ENCODE results near the gene LMNTD2.

Gene LMNTD2

DNA sequence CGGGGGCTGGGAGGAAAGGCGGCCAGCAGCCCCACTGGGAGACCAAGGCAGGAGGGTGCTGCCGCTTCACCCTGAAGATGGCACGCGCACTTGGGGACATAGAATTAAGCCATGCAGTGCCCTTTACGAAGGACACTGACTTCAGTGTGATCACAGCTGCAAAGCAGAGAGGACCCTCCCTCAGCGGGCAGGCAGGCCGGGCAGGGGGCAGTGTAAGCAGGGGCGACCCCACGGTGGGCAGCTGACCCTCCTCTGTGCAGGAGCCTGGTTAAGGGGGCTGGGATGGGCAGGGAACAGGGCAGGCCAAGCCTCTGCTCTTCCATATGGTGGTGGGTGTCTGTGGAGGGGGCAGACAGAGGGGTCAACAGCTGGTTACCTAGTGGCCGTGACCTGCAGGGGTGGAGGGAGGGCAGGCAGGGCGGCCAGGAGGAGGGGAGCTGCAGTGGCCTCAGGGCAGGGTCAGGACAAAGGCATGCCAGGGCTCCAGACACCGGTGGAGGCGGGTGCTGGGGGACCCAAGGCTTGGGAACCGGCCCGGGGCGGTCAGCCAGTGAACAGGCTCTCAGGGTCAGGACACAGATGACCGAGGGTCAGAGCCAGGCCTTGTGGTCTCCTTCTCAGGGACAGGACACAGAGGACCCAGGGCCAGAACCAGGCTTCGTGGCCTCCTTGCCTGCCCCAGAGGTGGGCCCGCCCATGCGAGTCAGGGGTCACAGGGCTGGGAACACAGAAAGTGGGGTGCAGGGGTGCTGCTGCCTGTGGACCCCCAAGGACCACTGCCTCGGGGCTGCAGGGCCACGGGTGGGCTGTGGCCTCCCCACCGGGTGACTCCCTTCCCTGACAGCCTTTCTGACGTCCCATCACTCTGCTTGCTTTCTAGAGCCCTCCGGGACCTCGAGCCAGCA lies 7.2 kb downstream of the LMNTD2 start:
- no peak for DNase-seq

DNA sequence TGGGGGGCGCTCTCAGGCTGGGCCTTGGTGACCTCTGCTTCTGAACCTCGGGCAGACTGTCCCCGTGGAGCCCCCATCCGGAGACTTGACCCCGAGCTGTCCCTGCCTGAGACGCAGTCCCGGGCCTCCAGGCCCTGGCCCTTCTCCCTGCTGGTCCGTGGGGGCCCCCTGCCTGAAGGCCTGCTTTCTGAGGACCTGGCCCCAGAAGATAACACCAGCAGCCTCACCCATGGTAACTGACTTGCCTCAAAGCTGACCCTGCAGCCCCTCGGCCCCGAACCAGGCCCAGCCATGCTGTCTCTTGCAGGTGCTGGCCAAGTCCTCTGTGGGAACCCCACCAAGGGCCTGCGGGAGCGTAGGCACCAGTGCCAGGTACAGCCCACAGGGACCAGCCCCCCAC lies 8.9 kb downstream of the LMNTD2 start:
- no peak for DNase-seq

DNA sequence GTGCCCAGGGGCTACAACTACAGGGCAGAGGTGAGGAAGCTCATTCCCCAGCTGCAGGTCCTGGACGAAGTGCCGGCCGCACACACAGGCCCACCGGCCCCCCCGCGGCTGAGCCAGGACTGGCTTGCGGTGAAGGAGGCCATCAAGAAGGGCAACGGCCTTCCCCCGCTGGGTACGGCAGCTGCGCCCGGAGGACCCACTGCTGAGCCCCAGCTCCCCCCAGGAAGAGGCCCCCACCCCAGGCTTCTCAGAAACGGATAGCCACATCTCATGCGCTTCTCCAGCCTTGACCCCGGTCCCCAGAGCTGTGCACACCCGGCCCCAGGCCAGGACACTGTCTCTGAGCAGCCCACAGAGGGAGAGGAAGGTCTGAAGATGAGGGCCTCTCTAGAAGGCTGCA lies 9.4 kb downstream of the LMNTD2 start:
- no peak for DNase-seq

DNA sequence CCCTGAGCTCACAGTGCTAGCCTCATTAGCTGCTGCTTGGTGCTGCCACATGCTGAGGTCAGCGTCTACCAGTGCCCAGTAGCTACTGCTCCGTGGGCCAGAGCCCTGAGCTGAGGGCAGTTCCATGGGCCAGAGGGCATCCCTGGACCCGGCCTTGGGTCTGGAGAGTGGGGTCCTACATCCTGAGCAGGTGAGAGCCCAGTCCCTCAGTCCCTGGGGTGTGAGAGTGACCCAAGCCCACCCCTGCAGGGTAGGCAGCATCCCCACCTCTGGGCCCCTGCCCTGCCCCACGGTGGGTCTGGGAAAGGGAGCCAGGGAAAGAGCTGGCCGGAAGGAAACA lies 9.8 kb downstream of the LMNTD2 start:
- DNase-seq = no peak

DNA sequence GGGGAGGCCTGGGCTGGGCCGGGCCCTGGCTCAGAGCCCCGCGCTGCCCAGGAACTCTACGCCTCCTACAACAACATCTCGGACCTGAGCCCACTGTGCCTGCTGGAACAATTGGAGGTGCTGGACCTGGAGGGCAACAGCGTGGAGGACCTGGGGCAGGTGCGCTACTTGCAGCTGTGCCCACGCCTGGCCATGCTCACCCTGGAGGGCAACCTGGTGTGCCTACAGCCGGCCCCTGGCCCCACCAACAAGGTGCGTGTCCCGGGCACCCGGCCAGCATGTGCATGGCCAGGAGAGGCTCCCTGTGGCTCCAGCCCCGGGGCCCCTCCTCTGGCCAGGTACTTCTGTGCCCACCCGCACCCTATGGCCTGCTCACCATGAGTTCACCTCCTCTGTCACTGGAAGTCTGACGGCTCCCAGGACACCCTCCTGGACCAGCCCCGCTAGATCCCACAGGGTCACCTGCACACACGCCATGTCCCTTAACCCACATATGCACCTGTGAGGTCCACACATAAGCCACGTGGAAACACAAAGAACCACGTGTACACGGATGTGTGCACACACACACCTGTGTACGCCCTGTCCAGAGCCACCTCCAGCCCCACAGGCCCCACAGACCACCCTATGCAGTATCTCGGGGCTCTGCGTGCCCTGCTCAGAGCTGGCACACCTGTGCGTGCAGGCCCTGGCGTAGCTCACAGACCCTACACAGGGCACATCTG lies 10.4 kb downstream of the LMNTD2 start:
- DNase-seq = no peak

DNA sequence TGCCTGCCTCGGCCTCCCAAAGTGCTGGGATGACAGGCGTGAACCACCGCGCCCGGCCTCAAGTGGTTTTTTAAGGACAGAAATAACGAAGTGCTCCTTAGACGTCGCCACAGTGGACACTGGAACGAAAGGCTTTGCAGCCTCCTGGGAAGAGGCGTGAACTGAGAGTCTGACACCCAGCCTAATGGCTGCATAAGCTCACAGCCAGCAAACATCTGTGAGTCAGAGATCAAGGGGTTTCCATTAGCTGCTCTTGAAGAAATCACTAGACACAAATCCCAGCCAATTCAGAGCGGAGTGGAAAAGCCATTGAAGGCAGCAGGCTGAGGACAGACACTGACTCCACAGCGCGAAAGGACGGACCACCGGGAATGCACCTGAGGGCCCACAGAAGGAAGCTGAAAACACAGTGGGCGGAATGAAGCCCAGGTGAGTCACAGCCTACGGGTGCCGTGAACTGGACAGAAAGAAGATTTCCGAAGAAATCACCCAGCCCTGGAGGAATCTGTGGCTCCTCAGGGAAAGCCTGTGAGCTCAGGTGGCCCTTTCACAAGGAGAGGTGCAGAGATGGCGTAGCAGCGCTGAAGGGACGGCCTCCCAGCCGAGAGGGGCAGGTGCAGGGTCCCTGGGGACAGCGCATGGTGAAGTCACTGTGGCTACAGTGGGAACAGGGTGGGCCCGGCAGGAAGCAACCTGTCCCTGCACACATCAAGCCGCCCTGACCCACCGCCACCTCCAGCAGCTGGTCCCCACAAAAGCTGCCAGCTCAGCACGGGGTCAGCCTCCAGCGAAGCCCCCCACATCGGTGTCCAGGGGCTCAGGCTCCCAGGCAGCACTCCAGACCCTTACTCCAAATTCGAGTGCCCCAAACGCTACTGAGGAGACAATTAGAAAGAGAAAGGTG lies 11.6 kb downstream of the LMNTD2 start:
- no peak for DNase-seq

DNA sequence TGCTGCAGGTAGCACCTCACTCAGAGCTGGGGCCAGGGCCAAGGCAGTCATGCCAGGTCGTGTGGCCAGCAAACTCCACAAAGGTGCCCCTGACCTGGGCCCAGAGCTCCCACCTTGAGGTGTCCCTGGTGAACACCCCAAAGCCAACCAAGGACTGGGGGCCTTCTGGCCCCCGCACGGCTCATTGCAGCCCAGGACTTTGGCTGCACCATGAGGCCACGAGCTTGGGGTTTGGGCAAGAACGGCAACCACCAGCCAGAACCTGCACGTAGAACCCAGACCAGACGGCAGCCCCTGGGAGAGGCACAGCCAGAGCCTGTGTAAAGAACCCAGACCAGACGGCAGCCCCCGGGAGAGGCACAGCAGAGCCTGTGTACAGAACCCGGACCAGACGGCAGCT lies 15.4 kb downstream of the LMNTD2 start:
- DNase-seq = no peak

DNA sequence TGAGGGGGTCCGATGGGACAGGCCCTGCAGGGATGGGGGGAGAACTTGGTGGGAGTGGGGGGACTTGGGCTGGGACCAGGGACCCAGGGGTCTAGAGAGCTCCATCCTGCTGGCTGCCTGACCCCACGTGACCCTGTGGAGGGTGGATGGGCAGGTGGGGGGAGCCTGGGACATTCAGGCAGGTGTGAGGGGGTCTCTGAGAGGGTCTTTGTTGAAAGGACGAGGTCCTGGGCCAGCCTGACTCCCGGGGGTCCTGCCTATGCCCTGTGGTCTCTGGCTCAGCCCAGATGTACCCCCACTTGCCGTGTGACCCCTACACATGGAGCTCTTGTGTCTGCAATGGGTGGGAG lies 15.7 kb downstream of the LMNTD2 start:
- DNase-seq = no peak

DNA sequence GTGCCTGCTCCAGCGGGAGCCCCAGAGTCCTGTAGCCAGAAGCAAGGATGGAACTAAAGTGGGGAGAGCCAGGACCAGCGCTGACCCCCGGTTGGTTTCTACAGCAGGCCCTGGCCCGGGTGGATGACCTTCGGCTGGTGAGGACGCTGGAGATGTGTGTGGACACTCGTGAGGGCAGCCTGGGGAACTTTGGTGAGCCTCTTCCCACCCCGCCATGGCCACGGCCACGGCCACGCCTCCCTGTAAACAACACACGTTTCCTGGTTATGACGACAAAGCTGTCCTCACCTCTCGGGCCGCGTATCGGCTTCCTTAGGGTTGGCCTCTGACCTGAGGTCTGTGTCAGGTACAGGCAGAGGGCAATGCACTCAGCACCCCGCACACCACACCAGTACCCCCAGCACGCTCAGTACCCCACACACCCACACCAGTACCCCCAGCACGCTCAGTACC lies 19.1 kb downstream of the LMNTD2 start:
- DNase-seq = no peak

DNA sequence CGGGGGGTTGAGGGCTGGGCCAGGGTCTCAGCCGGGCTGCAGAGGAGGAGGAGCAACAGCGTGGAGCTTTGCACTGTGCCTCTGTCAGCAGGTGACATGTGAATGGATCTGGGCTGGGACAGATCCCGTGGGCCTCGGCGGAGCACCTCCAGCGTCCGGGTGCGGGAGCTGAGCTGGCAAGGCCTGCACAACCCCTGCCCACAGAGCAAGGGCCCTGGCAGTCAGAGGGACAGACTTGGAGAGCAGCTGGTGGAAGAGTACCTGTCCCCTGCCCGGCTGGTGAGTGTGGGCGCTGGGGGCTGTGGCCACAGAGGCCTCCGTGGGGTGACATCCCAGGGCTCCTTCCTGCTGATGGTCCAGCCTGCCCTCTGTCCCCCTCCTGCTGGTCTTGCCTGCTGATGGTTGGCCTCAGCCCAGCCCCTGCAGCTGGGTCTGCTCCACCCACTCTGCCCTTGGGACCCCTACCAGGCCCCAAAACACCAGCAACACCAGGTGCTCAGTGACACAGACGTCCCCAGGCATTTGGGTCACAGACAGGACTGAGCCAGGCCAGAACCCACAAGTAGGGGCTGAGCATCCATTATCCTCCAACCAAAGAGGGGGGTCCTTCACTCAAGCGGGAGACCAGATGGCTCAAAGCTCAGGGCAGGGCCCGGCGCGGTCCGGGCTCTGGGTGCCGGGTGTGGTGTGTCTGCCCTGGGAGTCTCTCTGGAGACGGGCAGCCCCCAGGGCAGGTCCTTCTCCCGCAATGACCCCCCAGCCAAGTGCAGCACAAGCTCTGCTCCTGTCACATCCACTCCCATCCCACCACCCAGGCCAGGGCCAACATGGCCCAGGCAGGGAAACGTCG lies 19.7 kb downstream of the LMNTD2 start:
- no peak for DNase-seq

DNA sequence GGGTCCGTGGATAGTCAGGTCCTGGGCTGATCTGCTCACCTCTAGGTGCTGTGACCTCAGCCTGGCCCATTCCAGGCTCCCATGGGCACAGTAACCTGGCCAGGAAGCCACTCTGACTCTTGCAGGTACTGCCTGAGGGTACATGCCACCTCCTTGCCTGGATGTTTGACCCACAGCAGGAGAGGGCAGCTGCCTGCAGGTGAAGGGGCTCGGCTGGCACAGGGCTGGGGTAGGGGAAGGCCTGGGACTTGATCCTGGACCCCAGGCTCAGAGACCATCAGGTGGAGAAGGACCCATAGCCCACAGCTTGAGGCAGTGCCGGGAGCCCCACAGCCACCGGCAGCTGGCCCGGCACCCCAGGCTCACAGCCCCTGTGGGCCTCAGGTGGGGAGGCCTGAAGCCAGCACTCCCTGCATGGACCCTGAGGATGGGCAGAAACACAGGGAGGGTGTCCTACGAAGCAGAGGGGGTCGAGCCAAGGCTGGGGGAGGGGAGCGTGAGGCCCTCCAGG lies 20.5 kb downstream of the LMNTD2 start:
- DNase-seq = no peak

DNA sequence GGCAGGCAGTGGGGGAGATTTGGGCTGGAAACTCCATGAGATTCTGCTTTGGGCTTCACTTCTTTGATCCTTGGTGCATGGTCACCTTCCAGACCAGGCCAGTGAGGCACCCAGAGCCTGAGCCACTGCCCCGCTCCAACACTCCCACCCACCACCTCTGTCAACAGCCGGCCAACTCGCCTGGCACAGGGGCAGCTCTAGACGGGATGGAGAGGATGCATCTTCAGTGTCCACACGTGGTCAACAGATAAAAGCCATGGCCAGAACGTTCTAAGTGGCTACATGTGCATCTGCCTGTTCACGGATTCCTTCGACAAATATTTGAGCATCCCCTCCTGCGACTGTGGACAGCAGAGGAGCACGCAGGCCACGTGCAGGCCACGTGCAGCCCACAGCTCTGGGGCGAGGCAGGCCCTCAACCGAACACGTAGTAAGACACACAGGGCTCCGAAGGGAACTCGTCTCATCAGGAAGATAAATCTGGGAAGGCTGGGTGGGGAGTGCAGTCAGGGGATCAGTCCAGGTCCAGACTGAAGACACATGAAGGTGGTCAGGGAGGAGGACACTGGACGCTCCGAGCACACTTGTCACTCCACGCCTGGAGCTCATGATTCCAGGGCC lies 22.0 kb downstream of the LMNTD2 start:
- DNase-seq = no peak

DNA sequence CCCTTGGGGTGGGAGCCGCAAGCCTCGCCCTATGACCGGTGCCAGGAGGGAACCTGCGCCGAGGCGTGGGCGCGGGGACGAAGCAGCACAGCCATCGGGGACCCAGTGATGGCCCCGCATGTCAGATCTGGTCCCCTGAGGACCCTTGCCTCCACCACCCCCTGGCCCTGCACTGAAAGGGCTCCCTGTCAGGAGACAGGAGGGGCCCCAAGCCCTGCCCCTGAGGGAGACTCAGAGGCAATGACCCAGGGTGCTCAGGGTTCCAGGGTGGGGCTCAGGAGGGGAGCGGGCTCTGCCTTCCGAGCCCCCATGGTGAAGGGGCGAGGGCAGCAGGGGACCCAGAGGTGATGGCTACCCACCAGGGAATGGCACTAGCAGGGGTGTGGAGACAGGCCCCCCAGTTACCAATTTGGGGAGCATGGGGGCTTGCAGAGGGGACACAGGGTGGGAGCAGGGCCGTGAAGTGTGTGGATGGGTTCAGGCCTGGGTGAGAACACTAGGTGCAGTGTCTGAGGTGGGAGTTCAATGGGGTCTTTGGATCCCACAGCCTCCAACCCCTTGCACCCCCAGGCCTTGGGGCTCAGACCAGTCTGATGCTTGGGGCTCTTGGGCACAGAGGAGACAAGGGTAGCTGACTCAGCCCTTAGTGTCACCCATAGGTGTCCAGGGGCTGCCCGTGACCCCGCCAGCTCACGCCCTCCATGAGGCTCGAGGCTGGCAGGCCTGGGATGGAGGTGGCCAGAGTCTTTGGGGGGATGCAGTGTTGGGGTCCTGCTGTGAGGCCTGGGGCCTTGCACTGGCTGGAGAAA lies 22.7 kb downstream of the LMNTD2 start:
- no peak for DNase-seq

DNA sequence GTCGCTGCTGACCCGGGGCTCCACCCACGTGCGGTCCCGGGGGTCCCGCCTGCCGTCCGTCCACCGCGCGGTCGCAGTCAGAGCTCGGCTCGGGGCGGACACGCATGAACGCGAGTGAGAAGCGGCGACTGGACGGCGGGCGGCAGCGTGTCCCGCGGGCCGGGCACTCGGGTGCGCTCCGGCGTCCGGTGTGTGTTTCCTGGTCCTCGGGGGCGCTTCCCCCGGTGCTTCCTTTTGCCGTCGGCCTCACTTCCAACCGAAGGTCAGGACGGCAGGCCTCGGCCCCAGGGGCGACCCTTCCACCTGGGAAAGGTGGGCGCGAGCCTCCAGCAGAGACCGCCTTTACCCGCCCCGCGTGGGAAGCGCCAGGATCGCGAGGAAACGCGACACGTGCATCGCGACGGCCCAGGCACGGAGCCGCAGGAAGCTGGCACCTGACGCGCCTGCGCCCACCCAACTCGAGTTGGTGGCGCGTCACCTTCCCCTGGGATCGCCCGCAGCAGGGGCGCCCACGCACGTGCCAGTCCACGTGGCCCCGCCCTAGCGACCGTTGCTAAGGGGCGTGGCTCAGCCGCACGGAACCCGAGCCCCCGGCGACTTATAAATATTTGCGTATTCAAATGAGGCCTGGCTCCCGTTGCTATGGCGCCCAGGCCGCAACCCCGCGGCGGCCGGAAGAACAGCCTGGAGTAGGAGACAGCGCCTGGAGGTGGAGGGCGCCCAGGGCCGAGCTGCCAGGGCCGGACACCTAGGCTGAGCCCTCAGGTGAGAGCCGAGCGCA lies 23.5 kb downstream of the LMNTD2 start, which contains the start of gene LRRC56:
LRRC56 (plus strand) TSS at position 687 of the 781 bp plus-strand sequence. CDS start 3,158 bp downstream, outside the sequence.
- DNase-seq = peak; percentile 52

DNA sequence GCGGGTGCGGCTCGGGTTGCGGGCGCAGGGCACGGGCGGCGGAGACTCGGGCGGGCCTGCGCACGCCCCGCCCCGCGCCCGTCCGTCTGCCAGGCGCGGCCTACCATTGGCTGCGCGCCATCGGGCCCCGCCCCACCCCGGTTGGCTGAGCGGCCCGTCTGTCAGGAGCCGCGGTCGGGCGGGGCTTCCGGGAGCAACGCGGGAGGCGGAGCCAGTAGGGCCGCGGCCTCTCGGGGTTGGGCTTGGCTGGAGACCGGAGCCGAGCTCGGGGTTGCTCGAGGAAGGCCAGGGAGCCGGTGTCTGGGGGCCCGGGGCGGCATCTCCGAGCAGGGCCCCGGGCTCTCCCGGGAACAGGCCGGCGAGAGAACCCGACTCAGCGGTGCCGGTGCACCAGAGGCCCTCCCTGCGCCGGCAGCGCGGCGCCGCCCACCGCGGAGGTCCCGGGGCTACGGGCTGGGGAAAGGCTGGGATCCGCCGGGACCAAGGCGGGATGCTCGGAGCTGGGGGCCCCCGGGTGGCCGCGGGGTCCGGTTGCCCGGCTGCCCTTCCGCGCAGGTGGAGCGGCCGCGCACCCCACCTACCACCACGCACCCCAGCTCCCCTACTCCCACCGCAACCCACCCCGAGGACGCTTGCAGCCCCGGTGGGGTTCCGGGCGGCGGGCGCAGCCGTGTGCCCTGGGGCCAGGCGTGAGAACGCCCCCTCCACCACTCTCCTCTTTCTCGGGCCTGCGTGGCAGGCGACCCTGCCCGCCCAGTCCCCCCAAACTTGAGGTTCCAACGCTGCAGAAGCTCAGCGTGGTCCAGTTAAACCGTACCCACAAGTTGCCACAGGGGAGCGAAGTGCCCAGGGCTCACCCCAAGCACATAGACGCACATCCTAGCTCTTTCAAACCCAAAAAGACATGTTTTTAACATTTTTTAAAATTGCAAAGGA lies 24.8 kb downstream of the LMNTD2 start, which contains the start of gene HRAS:
HRAS (minus strand) TSS at position 58 of the 936 bp plus-strand sequence.
- DNase-seq = peak; percentile 71

DNA sequence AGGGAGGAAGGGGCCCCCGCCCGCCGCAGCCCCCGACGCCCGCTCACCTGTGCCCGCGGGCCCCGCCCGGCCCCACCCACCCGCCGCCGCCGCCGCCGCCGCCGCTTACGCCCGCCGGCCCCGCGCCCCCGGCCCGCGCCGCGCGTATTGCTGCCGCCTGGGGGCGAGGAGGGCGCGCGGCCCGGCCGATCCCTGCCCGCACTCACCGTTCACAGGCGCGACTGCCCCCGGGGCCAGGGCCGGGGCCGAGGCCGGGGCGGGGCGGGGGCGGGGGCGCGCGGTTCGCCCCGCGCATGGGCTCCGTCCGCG lies 25.4 kb downstream of the LMNTD2 start:
- DNase-seq = no peak

DNA sequence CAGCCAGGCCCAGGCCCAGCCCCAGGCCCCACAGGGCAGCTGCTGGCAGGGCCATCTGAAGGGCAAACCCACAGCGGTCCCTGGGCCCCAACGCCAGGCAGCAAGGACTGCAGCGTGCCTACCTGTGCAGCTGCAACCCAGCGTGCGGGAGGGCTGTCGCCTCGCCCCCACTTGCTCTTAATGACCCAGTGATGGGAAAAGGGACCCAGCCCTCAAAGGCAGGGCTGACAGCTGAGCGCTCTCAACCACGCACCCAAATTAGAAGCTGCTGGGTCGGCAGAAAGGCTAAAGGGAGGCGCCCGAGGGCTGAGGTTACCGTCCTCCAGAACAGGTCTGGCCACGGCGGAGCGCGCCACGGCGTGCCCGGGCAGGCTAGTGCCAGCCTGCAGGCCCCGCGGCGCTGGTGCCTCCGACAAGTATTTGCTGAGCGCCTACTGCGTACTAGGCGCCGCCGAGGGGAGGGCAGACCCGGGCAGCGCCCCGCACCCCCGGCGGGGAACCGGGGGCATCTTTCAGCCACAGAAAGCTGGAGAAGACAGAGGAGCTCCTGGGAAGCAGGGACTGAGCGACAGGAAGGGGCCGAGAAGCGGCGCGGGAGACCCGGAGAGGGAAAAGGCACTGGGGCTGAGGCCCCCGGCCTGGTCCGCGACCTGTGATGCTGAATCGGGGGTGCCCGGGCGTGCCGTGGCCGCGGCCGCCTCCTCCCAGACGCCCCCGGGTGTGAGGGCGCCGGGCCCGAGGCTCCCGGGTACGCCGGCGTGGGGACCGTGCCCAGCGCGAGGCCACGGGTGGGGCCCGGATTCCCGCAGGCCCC lies 25.9 kb downstream of the LMNTD2 start:
- DNase-seq = peak; percentile 22
